Neural cell (in vitro differentiated cells): ENCODE results near the gene NEU2. TPM values are rescaled to one million over a fixed set of nuclear protein-coding genes. Genes with fewer than 3 reads are reported as not detected.

Source experiments
- H2AFZ ChIP-seq: fragments of 200-600, 300-800 bp; sonication (generic), shearing (Covaris generic); 2 replicates; pipeline ENCODE4 v1.6.0; 2014; ENCODE audit warnings: low read depth, mild to moderate bottlenecking, antibody characterized with exemption, low read length, moderate library complexity
- H3F3A ChIP-seq: fragments of 200-600 bp; shearing (Covaris generic); 2 replicates; pipeline ENCODE4 v1.6.1; 2016; ENCODE audit warnings: mild to moderate bottlenecking, moderate library complexity, mixed read lengths, antibody characterized with exemption, low read length; ENCODE audit not compliant: insufficient read depth, poor library complexity, severe bottlenecking
- H3K27ac ChIP-seq: fragments of 200-600, 300-800 bp; sonication (generic), shearing (Covaris generic); 2 replicates; pipeline ENCODE4 v1.5.1; 2014; ENCODE audit warnings: mild to moderate bottlenecking, low read length, moderate library complexity
- H3K27me3 ChIP-seq: fragments of 300-800, 200-600 bp; sonication (generic), shearing (Covaris generic); 2 replicates; pipeline ENCODE4 v1.6.0; 2014; ENCODE audit warnings: mild to moderate bottlenecking, low read depth, low read length, moderate library complexity; ENCODE audit not compliant: insufficient read depth
- H3K36me3 ChIP-seq: fragments of 300-800, 200-600 bp; sonication (generic), shearing (Covaris generic); 2 replicates; pipeline ENCODE4 v1.5.1; 2014; ENCODE audit warnings: mild to moderate bottlenecking, antibody characterized with exemption, low read length, moderate library complexity; ENCODE audit not compliant: insufficient read depth
- H3K4me2 ChIP-seq: fragments of 300-800, 200-600 bp; sonication (generic), shearing (Covaris generic); 2 replicates; pipeline ENCODE4 v1.6.0; 2014; ENCODE audit warnings: mild to moderate bottlenecking, low read length
- H3K4me3 ChIP-seq: fragments of 300-800, 200-600 bp; sonication (generic), shearing (Covaris generic); 2 replicates; pipeline ENCODE4 v1.5.1; 2014; ENCODE audit warnings: mild to moderate bottlenecking, low read length, moderate library complexity
- H3K79me2 ChIP-seq: fragments of 200-600 bp; shearing (Covaris generic); replicated peaks from 2 replicates; pipeline ENCODE4 v1.6.0; 2014; ENCODE audit warnings: mild to moderate bottlenecking, low read length, moderate library complexity; ENCODE audit not compliant: insufficient read depth
- H3K9ac ChIP-seq: fragments of 300-800, 200-600 bp; sonication (generic), shearing (Covaris generic); 2 replicates; pipeline ENCODE4 v1.6.1; 2016; ENCODE audit warnings: mild to moderate bottlenecking, low read length, mixed read lengths
- H3K9me2 ChIP-seq: fragments of 200-600 bp; shearing (Covaris generic); 2 replicates; pipeline ENCODE4 v1.6.1; 2016; ENCODE audit warnings: mild to moderate bottlenecking, low read length, mixed read lengths; ENCODE audit not compliant: insufficient read depth
- H3K9me3 ChIP-seq: fragments of 200-600, 300-800 bp; sonication (generic), shearing (Covaris generic); 2 replicates; pipeline ENCODE4 v1.6.1; 2016; ENCODE audit warnings: mild to moderate bottlenecking, mixed run types, low read length, moderate library complexity, mixed read lengths
- H4K20me1 ChIP-seq: fragments of 200-600 bp; shearing (Covaris generic); 2 replicates; pipeline ENCODE4 v1.6.1; 2016; ENCODE audit warnings: mild to moderate bottlenecking, mixed run types; ENCODE audit not compliant: insufficient read depth
- EP300 ChIP-seq: fragments of 450-650 bp; conservative IDR thresholded peaks from 2 replicates; pipeline ENCODE4 v1.6.1; 2014; ENCODE audit warnings: antibody characterized with exemption, mild to moderate bottlenecking, moderate library complexity; ENCODE audit not compliant: poor library complexity, severe bottlenecking
- EZH2 ChIP-seq: fragments of 200-600, 300-800 bp; shearing (Covaris generic), sonication (generic); IDR thresholded peaks from 2 replicates; pipeline ENCODE4 v1.6.1; 2014; ENCODE audit warnings: antibody characterized with exemption, low read length, borderline replicate concordance, mild to moderate bottlenecking; ENCODE audit not compliant: insufficient read depth, poor library complexity, severe bottlenecking
- MXI1 ChIP-seq: fragments of 450-650 bp; conservative IDR thresholded peaks from 2 replicates; pipeline ENCODE4 v1.6.1; 2014; ENCODE audit warnings: antibody characterized with exemption, mild to moderate bottlenecking; ENCODE audit not compliant: poor library complexity, severe bottlenecking
- POLR2AphosphoS5 ChIP-seq: IDR thresholded peaks from 2 replicates; pipeline ENCODE4 v1.6.1; 2012
- RAD21 ChIP-seq: fragments of 450-650 bp; conservative IDR thresholded peaks from 2 replicates; pipeline ENCODE4 v1.6.1; 2014; ENCODE audit warnings: antibody characterized with exemption, mild to moderate bottlenecking, moderate library complexity
- SMC3 ChIP-seq: fragments of 450-650 bp; conservative IDR thresholded peaks from 2 replicates; pipeline ENCODE4 v1.6.1; 2014; ENCODE audit warnings: antibody characterized with exemption, mild to moderate bottlenecking, moderate library complexity; ENCODE audit not compliant: poor library complexity
- TAF1 ChIP-seq: IDR thresholded peaks from 2 replicates; pipeline ENCODE4 v1.6.1; 2012; ENCODE audit warnings: low read depth
- polyA plus RNA-seq: library from polyadenylated mRNA; depleted of rRNA; stranded (reverse); fragments of >200 nt; gene quantifications from 2 replicates; pipeline ENCODE4 v1.2.3, GENCODE V29; 2014
- TF ChIP-seq, protein P1 (sequence below): fragments of 450-650 bp; IDR thresholded peaks from 2 replicates; pipeline ENCODE4 v1.5.1; 2014; ENCODE audit warnings: antibody characterized with exemption, mild to moderate bottlenecking, moderate library complexity; ENCODE audit not compliant: poor library complexity, severe bottlenecking
- TF ChIP-seq, protein P2 (sequence below): IDR thresholded peaks from 2 replicates; pipeline ENCODE4 v1.6.1; 2012; ENCODE audit warnings: borderline replicate concordance

The NEU2 gene
- polyA plus RNA-seq, 1 donor from 2014 or later = not detected

DNA sequence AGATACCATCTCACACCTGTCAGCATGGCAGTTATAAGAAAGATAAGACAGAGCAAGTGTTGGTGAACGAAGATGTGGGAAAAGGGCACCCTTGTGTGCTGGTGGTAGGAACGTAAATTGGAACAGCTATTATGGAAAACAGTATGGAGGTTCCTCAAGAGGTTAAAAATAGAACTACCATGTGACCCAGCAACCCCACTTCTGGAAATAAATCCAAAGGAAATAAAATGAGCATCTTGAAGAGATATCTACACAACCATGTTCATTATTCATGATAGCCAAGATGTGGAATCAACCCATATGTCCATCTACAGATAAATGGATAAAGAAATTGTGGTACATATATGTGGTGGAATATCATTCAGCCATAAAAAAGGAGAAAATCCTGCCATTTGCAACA is 46.3 kb upstream of the NEU2 start:
- Histone ChIP-seq H3K79me2 (no peaks in the 10 kb centered on the region), H3K27me3 (no peaks in the 10 kb centered on the region), H3K27ac (no peak overlapping the region), H3K4me3 (no peak overlapping the region), H3K36me3 (no peaks in the 10 kb centered on the region), H3K9me2 (no peaks in the 10 kb centered on the region), H4K20me1 (no peaks in the 10 kb centered on the region), H3K4me2 (no peak overlapping the region), H3K9ac (no peak overlapping the region), H3F3A (no peaks in the 10 kb centered on the region), H3K9me3 (no peaks in the 10 kb centered on the region), H2AFZ (no peak overlapping the region)
- no peak for TF ChIP-seq TAF1
- TF ChIP-seq SMC3 = no peak

DNA sequence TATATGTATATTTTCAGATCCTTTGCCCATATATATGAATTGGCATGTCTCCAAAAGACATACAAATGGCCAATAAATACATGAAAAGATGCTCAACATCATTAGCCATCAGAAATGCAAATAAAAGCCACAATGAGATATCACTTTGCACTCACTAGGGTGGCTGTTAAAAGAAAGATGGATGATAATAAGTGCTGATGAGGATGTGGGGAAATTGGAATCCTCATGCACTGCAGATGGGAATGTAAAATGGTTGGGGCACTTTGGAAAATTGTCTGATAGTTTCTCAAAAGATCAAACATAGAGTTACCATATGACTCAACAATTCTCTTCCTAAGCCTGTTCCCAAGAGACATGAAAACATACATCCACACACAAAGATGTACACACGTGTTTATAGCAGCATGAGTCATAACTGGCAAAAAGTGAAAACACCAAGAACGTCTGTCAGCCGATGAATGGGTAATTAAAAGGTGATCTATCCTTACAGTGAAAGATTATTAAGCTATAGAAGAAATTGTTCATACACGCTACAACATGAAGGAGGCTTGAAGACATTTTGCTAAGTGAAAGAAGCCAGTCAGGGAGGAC is 39.1 kb upstream of the NEU2 start:
- no peak overlapping the region for H2AFZ ChIP-seq
- no peaks in the 10 kb centered on the region for H3K79me2 ChIP-seq
- no peaks in the 10 kb centered on the region for H3K9me3 ChIP-seq
- H4K20me1 ChIP-seq = no peaks in the 10 kb centered on the region
- no peak overlapping the region for H3K4me3 ChIP-seq
- H3K9me2 ChIP-seq = no peaks in the 10 kb centered on the region
- no peak overlapping the region for H3K9ac ChIP-seq
- H3K4me2 ChIP-seq = no peak overlapping the region
- no peaks in the 10 kb centered on the region for H3K36me3 ChIP-seq
- H3K27me3 ChIP-seq = no peaks in the 10 kb centered on the region
- H3F3A ChIP-seq = no peaks in the 10 kb centered on the region
- no peak overlapping the region for H3K27ac ChIP-seq
- TF ChIP-seq EP300 (no peak), POLR2AphosphoS5 (no peak), TAF1 (no peak), SMC3 (no peak), MXI1 (no peak), EZH2 (no peak), RAD21 (no peak)
- TF ChIP-seq, protein P1, sequence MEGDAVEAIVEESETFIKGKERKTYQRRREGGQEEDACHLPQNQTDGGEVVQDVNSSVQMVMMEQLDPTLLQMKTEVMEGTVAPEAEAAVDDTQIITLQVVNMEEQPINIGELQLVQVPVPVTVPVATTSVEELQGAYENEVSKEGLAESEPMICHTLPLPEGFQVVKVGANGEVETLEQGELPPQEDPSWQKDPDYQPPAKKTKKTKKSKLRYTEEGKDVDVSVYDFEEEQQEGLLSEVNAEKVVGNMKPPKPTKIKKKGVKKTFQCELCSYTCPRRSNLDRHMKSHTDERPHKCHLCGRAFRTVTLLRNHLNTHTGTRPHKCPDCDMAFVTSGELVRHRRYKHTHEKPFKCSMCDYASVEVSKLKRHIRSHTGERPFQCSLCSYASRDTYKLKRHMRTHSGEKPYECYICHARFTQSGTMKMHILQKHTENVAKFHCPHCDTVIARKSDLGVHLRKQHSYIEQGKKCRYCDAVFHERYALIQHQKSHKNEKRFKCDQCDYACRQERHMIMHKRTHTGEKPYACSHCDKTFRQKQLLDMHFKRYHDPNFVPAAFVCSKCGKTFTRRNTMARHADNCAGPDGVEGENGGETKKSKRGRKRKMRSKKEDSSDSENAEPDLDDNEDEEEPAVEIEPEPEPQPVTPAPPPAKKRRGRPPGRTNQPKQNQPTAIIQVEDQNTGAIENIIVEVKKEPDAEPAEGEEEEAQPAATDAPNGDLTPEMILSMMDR = no peak
- TF ChIP-seq, protein P2, sequence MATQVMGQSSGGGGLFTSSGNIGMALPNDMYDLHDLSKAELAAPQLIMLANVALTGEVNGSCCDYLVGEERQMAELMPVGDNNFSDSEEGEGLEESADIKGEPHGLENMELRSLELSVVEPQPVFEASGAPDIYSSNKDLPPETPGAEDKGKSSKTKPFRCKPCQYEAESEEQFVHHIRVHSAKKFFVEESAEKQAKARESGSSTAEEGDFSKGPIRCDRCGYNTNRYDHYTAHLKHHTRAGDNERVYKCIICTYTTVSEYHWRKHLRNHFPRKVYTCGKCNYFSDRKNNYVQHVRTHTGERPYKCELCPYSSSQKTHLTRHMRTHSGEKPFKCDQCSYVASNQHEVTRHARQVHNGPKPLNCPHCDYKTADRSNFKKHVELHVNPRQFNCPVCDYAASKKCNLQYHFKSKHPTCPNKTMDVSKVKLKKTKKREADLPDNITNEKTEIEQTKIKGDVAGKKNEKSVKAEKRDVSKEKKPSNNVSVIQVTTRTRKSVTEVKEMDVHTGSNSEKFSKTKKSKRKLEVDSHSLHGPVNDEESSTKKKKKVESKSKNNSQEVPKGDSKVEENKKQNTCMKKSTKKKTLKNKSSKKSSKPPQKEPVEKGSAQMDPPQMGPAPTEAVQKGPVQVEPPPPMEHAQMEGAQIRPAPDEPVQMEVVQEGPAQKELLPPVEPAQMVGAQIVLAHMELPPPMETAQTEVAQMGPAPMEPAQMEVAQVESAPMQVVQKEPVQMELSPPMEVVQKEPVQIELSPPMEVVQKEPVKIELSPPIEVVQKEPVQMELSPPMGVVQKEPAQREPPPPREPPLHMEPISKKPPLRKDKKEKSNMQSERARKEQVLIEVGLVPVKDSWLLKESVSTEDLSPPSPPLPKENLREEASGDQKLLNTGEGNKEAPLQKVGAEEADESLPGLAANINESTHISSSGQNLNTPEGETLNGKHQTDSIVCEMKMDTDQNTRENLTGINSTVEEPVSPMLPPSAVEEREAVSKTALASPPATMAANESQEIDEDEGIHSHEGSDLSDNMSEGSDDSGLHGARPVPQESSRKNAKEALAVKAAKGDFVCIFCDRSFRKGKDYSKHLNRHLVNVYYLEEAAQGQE = no peak

- Histone ChIP-seq H3K4me2 (no peak overlapping the region), H3K9ac (no peak overlapping the region)
- TF ChIP-seq, protein P1 = no peak
- no peak for TF ChIP-seq SMC3
- TF ChIP-seq MXI1 = no peak
- TF ChIP-seq, protein P2 = no peak
- no peak for TF ChIP-seq RAD21
- TF ChIP-seq EP300 = no peak
- no peak for TF ChIP-seq TAF1
- no peak for TF ChIP-seq POLR2AphosphoS5
- TF ChIP-seq EZH2 = no peak
Measured at GRCh38 chr2:232994446-232994845, 38.0 kb upstream of the NEU2 start.

More at GRCh38 chr2:232994446-232994845, 38.0 kb upstream of the NEU2 start:
- Histone ChIP-seq H4K20me1 (no peaks in the 10 kb centered on the region), H3K27ac (no peak overlapping the region), H3K9me2 (no peaks in the 10 kb centered on the region), H3K9me3 (no peaks in the 10 kb centered on the region), H3K27me3 (no peaks in the 10 kb centered on the region), H3K79me2 (no peaks in the 10 kb centered on the region), H3F3A (no peaks in the 10 kb centered on the region), H2AFZ (no peak overlapping the region), H3K4me3 (no peak overlapping the region), H3K36me3 (no peaks in the 10 kb centered on the region)
